ENCODE data around the gene TLX3. TPM values are rescaled to one million over a fixed set of nuclear protein-coding genes. Genes with fewer than 3 reads are reported as not detected.

The TLX3 gene
- total RNA-seq (not detected), polyA plus RNA-seq (not detected), total RNA-seq (0 to 0.09 (median 0) reads per million in 6 experiments)

DNA sequence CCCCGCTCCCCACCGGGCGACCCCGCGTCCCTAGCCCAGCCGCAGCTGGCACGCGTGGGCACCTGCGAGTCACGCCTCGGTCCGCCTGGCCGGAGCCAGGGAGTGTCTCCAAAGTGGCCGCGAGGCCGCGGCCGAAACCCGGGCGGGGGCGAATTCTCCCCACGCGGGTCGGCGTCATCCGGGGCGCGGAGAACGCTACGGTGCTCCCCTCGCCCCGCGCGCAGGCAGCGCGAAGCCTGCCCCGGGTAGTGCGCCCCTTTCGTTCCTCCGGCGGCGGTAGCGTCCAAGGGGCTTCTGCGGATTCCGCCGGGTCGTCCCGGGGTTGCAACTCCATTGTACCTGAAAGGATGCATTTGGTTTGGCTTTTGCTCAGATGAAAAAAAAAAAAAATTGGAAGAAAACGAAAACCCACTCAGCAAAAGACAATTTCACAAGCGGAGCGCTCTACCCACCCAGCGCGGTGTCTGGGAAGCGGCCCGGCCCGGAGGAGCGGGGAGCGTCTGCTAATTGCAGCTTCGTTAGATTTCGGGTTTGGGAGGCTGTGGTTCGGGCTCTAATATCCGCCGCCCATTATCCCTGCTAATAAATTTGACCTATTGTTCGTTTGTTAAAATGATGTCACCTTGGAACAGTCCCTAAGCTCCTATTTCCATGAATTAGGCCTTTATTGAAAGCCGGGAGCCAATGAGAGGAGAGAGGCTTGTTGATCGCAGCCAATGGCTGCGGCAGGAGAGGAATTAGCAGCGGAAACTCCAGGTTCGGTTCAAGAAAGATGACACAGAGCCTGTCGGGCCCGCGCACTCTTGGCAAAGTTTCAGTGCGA, at the start of gene TLX3:
Gene TLX3, plus strand, starts transcription at position 796 of the 823 bp plus-strand sequence. CDS start 118 bp downstream, outside the sequence.
- peaks cover 0 to 6% (median 0%) of the 10 kb centered on the region in 9 donors for H3K9me3 Mint-ChIP-seq
- ATAC-seq (no peak), DNase-seq (no peak)
- peak within 1 kb of the TSS in 4 of 10 donors; percentile 39 to 65 (median 52) for H3K4me3 Mint-ChIP-seq
- POLR2A ChIA-PET: no interaction called here
- H3K27ac Mint-ChIP-seq: no peak within 1 kb of the TSS
- peaks cover 13 to 40% (median 27%) of the 10 kb centered on the region in 4 donors for H3K4me1 Mint-ChIP-seq
- peaks cover 26 to 80% (median 61%) of the 10 kb centered on the region in 5 donors for H3K27me3 Mint-ChIP-seq
- peaks cover 0 to 6% (median 5%) of the 10 kb centered on the region in 3 donors for H3K36me3 Mint-ChIP-seq

DNA sequence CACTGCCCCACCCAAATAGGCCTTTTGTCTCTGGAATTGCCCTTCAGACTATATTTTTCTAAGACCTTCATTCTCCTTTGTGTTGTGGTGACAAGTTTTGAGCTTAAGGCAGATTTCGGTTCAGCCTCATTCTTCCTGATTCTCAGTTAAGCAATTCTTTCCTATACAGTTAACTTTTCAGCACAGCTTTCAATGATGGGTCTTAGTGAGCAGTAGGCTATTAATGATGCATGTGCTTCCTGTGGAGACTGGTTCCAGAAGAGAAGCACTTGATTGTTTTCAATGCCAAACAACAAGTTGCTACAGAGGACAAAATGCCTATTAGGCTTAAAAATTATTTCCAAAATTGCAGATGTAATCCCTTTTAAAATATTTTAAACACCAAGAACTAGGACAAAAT, 47.7 kb upstream of the TLX3 start:
- H3K27ac Mint-ChIP-seq: no peak overlapping the region
- H3K4me3 Mint-ChIP-seq: no peak overlapping the region
- no peak for DNase-seq
- peaks cover 10 to 26% (median 24%) of the 10 kb centered on the region in 4 donors for H3K4me1 Mint-ChIP-seq
- POLR2A ChIA-PET: no interaction called here
- ATAC-seq: no peak
- no peaks in the 10 kb centered on the region for H3K27me3 Mint-ChIP-seq
- peaks cover 0 to 2% (median 0%) of the 10 kb centered on the region in 9 donors for H3K9me3 Mint-ChIP-seq
- H3K36me3 Mint-ChIP-seq: no peaks in the 10 kb centered on the region

- DNase-seq (no peak), ATAC-seq (no peak)
- no peak overlapping the region for H3K27ac Mint-ChIP-seq
- H3K4me1 Mint-ChIP-seq: peaks cover 10 to 26% (median 24%) of the 10 kb centered on the region in 4 donors
- no peak overlapping the region for H3K4me3 Mint-ChIP-seq
- H3K36me3 Mint-ChIP-seq: no peaks in the 10 kb centered on the region
- POLR2A ChIA-PET: no interaction called here
- H3K9me3 Mint-ChIP-seq: peaks cover 0 to 2% (median 0%) of the 10 kb centered on the region in 9 donors
- H3K27me3 Mint-ChIP-seq: no peaks in the 10 kb centered on the region
These were observed 47.1 kb upstream of the TLX3 start for GRCh38 chr5:171261904-171262303.

DNA sequence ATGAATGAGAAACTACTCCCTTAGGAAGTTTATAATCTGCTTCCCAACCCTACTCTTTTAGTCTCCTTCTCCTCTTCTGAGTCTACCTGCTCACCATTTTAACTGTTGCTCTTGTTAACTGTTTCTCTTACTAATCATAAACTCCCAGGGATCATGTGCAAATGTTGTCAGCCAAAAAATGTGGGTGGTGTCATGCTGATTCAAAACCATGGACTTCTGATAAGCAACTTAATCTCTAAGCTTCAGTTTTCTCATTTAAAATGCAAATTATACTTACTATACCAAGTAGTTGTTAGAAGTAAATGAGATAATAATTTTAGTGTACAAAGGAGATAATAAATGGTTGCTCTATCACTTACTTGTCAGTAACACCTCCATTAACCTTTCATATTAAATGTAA, 45.9 kb upstream of the TLX3 start:
- DNase-seq (no peak), ATAC-seq (no peak)
- peaks cover 0 to 2% (median 0%) of the 10 kb centered on the region in 9 donors for H3K9me3 Mint-ChIP-seq
- H3K27ac Mint-ChIP-seq: no peak overlapping the region
- no peaks in the 10 kb centered on the region for H3K27me3 Mint-ChIP-seq
- H3K36me3 Mint-ChIP-seq: no peaks in the 10 kb centered on the region
- peaks cover 10 to 26% (median 24%) of the 10 kb centered on the region in 4 donors for H3K4me1 Mint-ChIP-seq
- no peak overlapping the region for H3K4me3 Mint-ChIP-seq
- POLR2A ChIA-PET: no interaction called here

- Mint-ChIP-seq H3K27me3 (no peaks in the 10 kb centered on the region), H3K9me3 (no peaks in the 10 kb centered on the region), H3K27ac (peak overlapping the region in 4 of 10 donors; percentile 0 to 39 (median 9)), H3K36me3 (no peaks in the 10 kb centered on the region), H3K4me1 (peaks cover 10 to 27% (median 25%) of the 10 kb centered on the region in 4 donors), H3K4me3 (peak overlapping the region in 7 of 10 donors; percentile 5 to 49 (median 9))
- DNase-seq (peak in 3 of 10 donors; percentile 3 to 31 (median 17)), ATAC-seq (peak in 1 of 2 donors; percentile 42)
- POLR2A ChIA-PET: no interaction called here
These were observed 44.2 kb upstream of the TLX3 start for GRCh38 chr5:171264843-171265242.

DNA sequence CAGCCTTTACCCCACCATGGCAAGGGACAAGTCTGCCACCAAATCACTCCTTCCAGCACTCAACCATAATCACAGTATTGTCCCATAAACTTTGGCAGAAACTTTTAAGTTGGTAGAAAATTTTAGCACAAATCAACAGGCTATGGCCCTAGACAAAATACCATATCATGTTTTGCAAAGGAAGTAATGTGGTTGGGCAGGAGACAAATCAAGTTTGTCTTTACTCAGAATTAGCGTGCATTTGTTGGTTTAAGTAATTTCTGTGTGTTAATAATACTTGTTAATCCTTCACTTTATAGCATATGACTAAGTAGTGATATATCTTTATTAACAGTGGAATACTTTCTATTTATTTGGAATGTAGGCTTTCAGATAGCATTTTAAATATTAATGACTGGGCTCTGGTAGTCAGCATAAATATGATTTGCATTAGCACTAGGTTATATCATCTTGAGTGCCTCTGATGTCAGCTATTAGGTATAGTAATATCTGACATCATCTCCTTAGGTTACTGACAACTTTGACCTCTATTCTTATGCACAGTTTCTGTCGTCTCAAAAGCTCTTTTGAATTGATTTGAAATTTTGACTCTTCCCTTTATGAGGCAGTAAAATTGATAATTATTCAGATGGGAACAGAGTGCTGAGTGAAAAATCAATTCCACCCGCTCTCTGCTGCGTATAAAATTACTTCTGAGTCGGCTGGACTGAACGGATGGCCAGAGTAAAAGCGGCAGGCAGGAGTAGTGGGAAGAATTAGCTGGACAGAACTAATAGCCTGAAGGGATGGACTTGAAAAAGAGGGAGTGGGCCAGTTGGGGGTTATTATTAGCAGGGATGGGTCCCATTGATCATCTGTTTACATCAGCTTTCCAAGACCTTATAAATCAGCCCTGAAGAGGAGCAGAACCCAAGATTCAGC, 40.1 kb upstream of the TLX3 start:
- DNase-seq (no peak), ATAC-seq (no peak)
- H3K4me3 Mint-ChIP-seq: no peak overlapping the region
- no peaks in the 10 kb centered on the region for H3K36me3 Mint-ChIP-seq
- peaks cover 0 to 7% (median 0%) of the 10 kb centered on the region in 9 donors for H3K9me3 Mint-ChIP-seq
- H3K27me3 Mint-ChIP-seq: peaks cover 0 to 4% (median 0%) of the 10 kb centered on the region in 5 donors
- peaks cover 7 to 23% (median 17%) of the 10 kb centered on the region in 4 donors for H3K4me1 Mint-ChIP-seq
- POLR2A ChIA-PET: no interaction called here
- H3K27ac Mint-ChIP-seq: peak overlapping the region in 1 of 10 donors; percentile 0

DNA sequence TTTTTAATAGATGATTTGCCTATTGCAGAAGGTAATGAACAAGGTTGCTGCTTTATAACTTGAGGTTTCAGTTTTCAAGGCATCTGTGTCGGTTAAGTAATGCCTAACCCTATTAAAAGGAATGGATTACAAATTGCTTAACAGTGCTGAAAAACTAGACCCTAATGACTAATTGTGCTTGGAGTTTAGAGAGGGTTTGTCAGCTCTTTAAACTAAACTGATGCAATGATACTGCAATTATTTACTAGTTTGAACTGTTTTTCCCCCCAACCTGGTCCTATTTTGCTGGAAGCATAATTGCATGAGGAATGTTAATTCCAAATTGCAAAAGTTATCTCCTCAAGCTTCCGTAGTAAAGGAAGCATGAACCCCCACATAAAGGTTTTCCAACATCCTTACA, 39.3 kb upstream of the TLX3 start:
- ATAC-seq: no peak
- no peak overlapping the region for H3K27ac Mint-ChIP-seq
- H3K4me3 Mint-ChIP-seq: no peak overlapping the region
- H3K9me3 Mint-ChIP-seq: peaks cover 0 to 7% (median 0%) of the 10 kb centered on the region in 9 donors
- no peaks in the 10 kb centered on the region for H3K36me3 Mint-ChIP-seq
- POLR2A ChIA-PET: no interaction called here
- DNase-seq: no peak
- peaks cover 3 to 16% (median 9%) of the 10 kb centered on the region in 4 donors for H3K4me1 Mint-ChIP-seq
- H3K27me3 Mint-ChIP-seq: peaks cover 0 to 4% (median 0%) of the 10 kb centered on the region in 5 donors

DNA sequence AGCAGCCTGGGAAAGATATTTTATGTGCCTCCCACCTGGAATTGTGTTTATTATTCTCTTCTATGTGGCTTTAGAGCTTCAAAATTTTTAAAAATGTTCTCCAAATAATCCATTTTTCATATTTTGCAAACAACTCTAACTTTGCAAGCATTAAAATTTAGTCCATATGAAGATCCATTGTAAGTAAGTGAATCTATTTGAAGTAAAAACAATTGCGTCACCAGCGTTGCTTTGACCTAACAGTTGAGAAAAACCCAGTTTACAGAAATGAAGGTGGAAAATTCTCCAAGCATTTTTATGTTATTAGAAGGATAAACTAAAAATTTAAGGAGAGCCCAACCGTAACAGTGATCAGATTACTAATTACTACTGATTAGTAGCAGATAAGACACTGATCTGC, 38.9 kb upstream of the TLX3 start:
- POLR2A ChIA-PET: no interaction called here
- Mint-ChIP-seq H3K9me3 (peaks cover 0 to 7% (median 0%) of the 10 kb centered on the region in 9 donors), H3K36me3 (no peaks in the 10 kb centered on the region), H3K4me1 (peaks cover 0 to 12% (median 5%) of the 10 kb centered on the region in 4 donors), H3K27me3 (peaks cover 0 to 4% (median 0%) of the 10 kb centered on the region in 5 donors), H3K4me3 (no peak overlapping the region), H3K27ac (no peak overlapping the region)
- ATAC-seq: no peak
- DNase-seq: no peak

GRCh38 chr5:171271798-171272197, 37.2 kb upstream of the TLX3 start:
- Mint-ChIP-seq H3K36me3 (no peaks in the 10 kb centered on the region), H3K4me3 (no peak overlapping the region), H3K9me3 (peaks cover 0 to 7% (median 0%) of the 10 kb centered on the region in 9 donors), H3K27me3 (peaks cover 0 to 4% (median 0%) of the 10 kb centered on the region in 5 donors), H3K4me1 (peaks cover 0 to 3% (median 0%) of the 10 kb centered on the region in 4 donors), H3K27ac (no peak overlapping the region)
- POLR2A ChIA-PET: no interaction called here
- no peak for ATAC-seq
- no peak for DNase-seq

GRCh38 chr5:171272996-171273970, 35.8 kb upstream of the TLX3 start:
- Mint-ChIP-seq H3K27me3 (peaks cover 0 to 4% (median 0%) of the 10 kb centered on the region in 5 donors), H3K9me3 (peaks cover 0 to 7% (median 0%) of the 10 kb centered on the region in 9 donors), H3K27ac (no peak overlapping the region), H3K4me1 (peaks cover 0 to 3% (median 0%) of the 10 kb centered on the region in 4 donors), H3K36me3 (no peaks in the 10 kb centered on the region), H3K4me3 (no peak overlapping the region)
- ATAC-seq (no peak), DNase-seq (no peak)
- POLR2A ChIA-PET: no interaction called here

GRCh38 chr5:171275841-171276544, 33.1 kb upstream of the TLX3 start:
- H3K4me3 Mint-ChIP-seq: no peak overlapping the region
- POLR2A ChIA-PET: no interaction called here
- DNase-seq (no peak), ATAC-seq (no peak)
- no peak overlapping the region for H3K27ac Mint-ChIP-seq
- H3K36me3 Mint-ChIP-seq: no peaks in the 10 kb centered on the region
- peaks cover 0 to 9% (median 0%) of the 10 kb centered on the region in 5 donors for H3K27me3 Mint-ChIP-seq
- peaks cover 0 to 7% (median 0%) of the 10 kb centered on the region in 9 donors for H3K9me3 Mint-ChIP-seq
- no peaks in the 10 kb centered on the region for H3K4me1 Mint-ChIP-seq
